ENCODE results near the gene EXOC3.

EXOC3 gene

GRCh38 chr5:488744-489688, 46.0 kb downstream of the EXOC3 start:
- TF ChIP-seq Cebpa-rat (IDR thresholded peaks at IDR 0.05): no peak
- Histone ChIP-seq H3K4me2 (no peak overlapping the region; a peak in 1 of 22 replicates), H4K20me1 (peaks cover 0 to 46% (median under 1%) of the 10 kb centered on the region in 11 experiments; a peak in 8 of 22 replicates), H3K27me3 (peaks cover 11 to 52% (median 17%) of the 10 kb centered on the region in 11 experiments; a peak in 21 of 22 replicates), H3K4me3 (no peak overlapping the region), H3K36me3 (no peaks in the 10 kb centered on the region), H3K4me1 (peaks cover 23 to 36% (median 29%) of the 10 kb centered on the region in 10 experiments), H3K27ac (no peak overlapping the region), H3K9me3 (replicated peaks in 1 of 11) (no peaks in the 10 kb centered on the region), H3K9ac (no peak overlapping the region)

- no peaks in the 10 kb centered on the region for H3K36me3 ChIP-seq
- peaks cover 19 to 35% (median 27%) of the 10 kb centered on the region in 10 experiments for H3K4me1 ChIP-seq
- H4K20me1 ChIP-seq: peaks cover 0 to 50% (median 4%) of the 10 kb centered on the region in 11 experiments; a peak in 8 of 22 replicates
- no peak for TF ChIP-seq Cebpa-rat (IDR thresholded peaks at IDR 0.05)
- H3K27ac ChIP-seq: no peak overlapping the region
- H3K4me3 ChIP-seq: no peak overlapping the region
- no peak overlapping the region for H3K4me2 ChIP-seq
- H3K27me3 ChIP-seq: peaks cover 14 to 55% (median 24%) of the 10 kb centered on the region in 11 experiments; a peak in 21 of 22 replicates
- no peak overlapping the region for H3K9ac ChIP-seq
- no peaks in the 10 kb centered on the region for H3K9me3 ChIP-seq (replicated peaks in 1 of 11)
Measured at GRCh38 chr5:489689-490080, 46.7 kb downstream of the EXOC3 start.

GRCh38 chr5:490116-491106, 47.4 kb downstream of the EXOC3 start:
- Histone ChIP-seq H3K27ac (no peak overlapping the region), H3K9ac (no peak overlapping the region), H3K27me3 (peaks cover 14 to 51% (median 26%) of the 10 kb centered on the region in 11 experiments; a peak in 21 of 22 replicates), H3K4me1 (peaks cover 11 to 27% (median 20%) of the 10 kb centered on the region in 10 experiments), H4K20me1 (peaks cover 0 to 46% (median 3%) of the 10 kb centered on the region in 11 experiments; a peak in 7 of 22 replicates), H3K4me3 (no peak overlapping the region), H3K9me3 (replicated peaks in 1 of 11) (no peaks in the 10 kb centered on the region), H3K36me3 (no peaks in the 10 kb centered on the region), H3K4me2 (no peak overlapping the region)
- no peak for TF ChIP-seq Cebpa-rat (IDR thresholded peaks at IDR 0.05)

DNA sequence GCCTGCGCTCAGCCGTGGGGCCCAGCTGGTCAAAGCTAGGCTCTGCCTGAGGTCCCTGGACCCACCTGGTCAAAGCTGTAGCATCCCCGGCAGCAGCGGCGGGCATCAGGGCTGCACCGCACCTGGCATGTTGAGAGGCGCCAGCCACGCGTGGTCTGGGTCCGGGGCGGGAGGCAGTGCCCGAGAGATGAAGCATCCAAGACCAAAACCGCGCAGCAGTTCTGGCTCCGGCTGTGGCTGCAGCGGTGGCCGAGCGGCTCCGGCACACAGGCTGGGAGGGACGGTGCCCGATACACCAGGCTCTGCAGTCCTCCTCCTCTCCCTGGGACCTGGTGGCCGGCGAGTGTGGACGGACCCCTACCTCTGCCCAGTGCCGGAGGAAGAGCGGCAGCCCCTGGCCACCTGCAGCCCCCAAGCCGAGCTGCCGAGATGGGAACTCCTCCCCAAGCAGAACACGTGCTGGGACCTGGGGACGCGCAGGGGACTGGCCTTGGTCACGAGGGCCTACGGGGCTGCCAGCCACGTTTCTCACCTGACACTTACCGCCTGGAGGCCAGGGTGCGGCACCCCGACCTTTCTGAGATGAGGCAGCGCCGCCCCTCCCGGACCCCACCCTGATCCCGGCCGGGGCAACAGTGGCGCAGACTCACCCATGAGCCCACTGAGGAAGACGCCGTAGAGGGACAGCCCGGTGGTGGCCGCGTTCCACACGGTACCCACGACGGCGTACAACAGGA, 48.3 kb downstream of the EXOC3 start:
- Histone ChIP-seq H4K20me1 (peaks cover 0 to 46% (median 0%) of the 10 kb centered on the region in 11 experiments; a peak in 6 of 22 replicates), H3K9ac (no peak overlapping the region), H3K36me3 (no peaks in the 10 kb centered on the region), H3K4me1 (peaks cover 3 to 19% (median 12%) of the 10 kb centered on the region in 10 experiments; a peak in 19 of 20 replicates), H3K9me3 (replicated peaks in 1 of 11) (no peaks in the 10 kb centered on the region), H3K27ac (no peak overlapping the region), H3K4me2 (no peak overlapping the region), H3K4me3 (no peak overlapping the region), H3K27me3 (peaks cover 14 to 51% (median 26%) of the 10 kb centered on the region in 11 experiments; a peak in 21 of 22 replicates)
- TF ChIP-seq Cebpa-rat (IDR thresholded peaks at IDR 0.05): no peak

DNA sequence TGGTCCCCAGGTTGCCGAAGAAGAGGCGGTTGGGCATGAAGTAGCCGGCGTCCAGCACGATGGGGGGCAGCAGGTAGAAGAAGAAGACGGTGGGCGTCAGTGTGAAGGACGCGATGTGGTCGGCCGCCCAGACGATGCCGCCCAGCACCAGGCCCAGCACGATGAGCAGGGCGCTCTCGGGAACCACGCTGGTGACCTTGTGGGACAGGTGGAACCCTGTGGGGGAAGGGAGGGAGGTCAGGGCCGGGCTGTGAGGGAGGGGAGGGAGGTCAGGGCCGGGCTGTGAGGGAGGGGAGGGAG, 48.8 kb downstream of the EXOC3 start:
- peaks cover 14 to 55% (median 26%) of the 10 kb centered on the region in 11 experiments; a peak in 21 of 22 replicates for H3K27me3 ChIP-seq

DNA sequence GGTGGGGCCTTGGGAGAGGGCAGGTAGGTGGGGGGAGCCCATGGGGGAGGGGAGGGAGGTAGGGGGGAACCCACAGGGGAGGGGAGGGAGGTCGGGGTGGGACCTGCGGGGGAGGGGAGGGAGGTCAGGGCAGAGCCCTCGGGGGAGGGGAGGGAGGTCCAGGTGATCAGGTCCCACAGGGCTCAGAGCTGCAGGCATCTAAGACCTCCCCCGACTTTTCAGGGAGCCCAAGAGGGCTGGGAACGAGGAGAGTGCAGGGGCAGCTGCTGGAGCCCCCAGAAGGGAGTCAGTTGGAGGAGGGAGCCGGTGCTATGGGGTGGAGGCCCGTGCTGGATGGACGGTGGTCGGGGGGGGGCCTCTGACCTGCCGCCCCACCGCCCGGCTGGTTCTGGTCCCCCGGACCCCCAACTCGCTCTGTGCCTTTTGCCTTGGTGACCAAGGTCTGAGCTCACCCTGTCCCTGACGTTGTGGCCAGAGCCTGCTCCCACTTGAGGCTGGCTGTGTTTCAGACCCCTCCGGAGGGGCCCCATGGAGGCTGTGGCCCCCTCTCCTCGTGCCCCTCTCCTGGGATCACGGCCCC, 49.4 kb downstream of the EXOC3 start:
- TF ChIP-seq Cebpa-rat (IDR thresholded peaks at IDR 0.05): no peak
- H4K20me1 ChIP-seq: peaks cover 0 to 55% (median 0%) of the 10 kb centered on the region in 11 experiments; a peak in 6 of 22 replicates
- H3K9me3 ChIP-seq (replicated peaks in 1 of 11): no peaks in the 10 kb centered on the region
- H3K4me3 ChIP-seq: no peak overlapping the region
- no peak overlapping the region for H3K27ac ChIP-seq
- H3K27me3 ChIP-seq: peaks cover 14 to 61% (median 26%) of the 10 kb centered on the region in 11 experiments; a peak in 21 of 22 replicates
- no peak overlapping the region for H3K4me2 ChIP-seq
- no peaks in the 10 kb centered on the region for H3K36me3 ChIP-seq
- no peak overlapping the region for H3K9ac ChIP-seq
- H3K4me1 ChIP-seq: peaks cover 0 to 16% (median 8%) of the 10 kb centered on the region in 10 experiments; a peak in 8 of 20 replicates

More for the DNA sequence above, 48.8 kb downstream of the EXOC3 start:
- Histone ChIP-seq H3K4me1 (peaks cover 0 to 16% (median 8%) of the 10 kb centered on the region in 10 experiments; a peak in 8 of 20 replicates), H3K4me2 (no peak overlapping the region), H3K9ac (no peak overlapping the region), H3K36me3 (no peaks in the 10 kb centered on the region), H3K4me3 (no peak overlapping the region), H4K20me1 (peaks cover 0 to 51% (median 0%) of the 10 kb centered on the region in 11 experiments; a peak in 6 of 22 replicates), H3K9me3 (replicated peaks in 1 of 11) (no peaks in the 10 kb centered on the region), H3K27ac (no peak overlapping the region)
- TF ChIP-seq Cebpa-rat (IDR thresholded peaks at IDR 0.05): no peak

DNA sequence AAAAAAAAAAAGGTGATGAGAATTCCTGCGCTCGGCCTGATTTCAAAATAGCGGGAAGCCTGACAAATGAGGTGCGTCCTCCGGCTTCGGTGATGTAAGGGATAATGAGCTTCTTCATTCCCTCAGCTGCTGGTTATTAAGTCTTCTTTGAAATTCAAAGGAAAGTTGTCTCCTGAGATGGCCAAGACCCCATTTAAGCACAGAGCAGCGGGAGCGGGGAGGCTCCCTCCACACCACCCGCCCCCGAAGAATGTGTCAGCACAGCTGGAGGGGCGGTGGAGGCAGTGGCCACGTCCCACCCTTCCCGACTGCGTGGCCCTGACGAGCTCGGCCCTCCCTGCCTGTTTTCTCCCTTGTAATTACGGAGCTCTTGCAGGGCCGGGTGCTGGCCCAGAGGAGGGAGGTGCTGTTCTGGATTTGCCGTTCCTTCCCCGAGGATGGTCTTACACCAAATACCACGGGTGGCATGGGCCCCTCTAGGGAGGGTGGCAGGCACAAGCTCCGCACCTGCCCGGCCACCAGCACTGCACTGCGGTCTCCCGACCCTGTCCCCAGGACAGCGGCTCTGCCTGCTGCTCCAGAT, 50.2 kb downstream of the EXOC3 start:
- TF ChIP-seq Cebpa-rat (IDR thresholded peaks at IDR 0.05): no peak
- Histone ChIP-seq H3K36me3 (no peaks in the 10 kb centered on the region), H3K27ac (no peak overlapping the region), H3K27me3 (peaks cover 14 to 66% (median 26%) of the 10 kb centered on the region in 11 experiments; a peak in 21 of 22 replicates), H3K4me2 (peak overlapping the region in 2 of 11 experiments; percentile 10 to 21; a peak in 2 of 22 replicates), H4K20me1 (peaks cover 0 to 55% (median 0%) of the 10 kb centered on the region in 11 experiments; a peak in 6 of 22 replicates), H3K4me1 (peaks cover 0 to 16% (median 8%) of the 10 kb centered on the region in 10 experiments; a peak in 8 of 20 replicates), H3K9ac (no peak overlapping the region), H3K9me3 (replicated peaks in 1 of 11) (no peaks in the 10 kb centered on the region), H3K4me3 (no peak overlapping the region)
